Measurements from ENCODE around the gene KCTD10.

KCTD10 gene

GRCh38 chr12:109489016-109489954 is 12.2 kb upstream of the KCTD10 start:
- Histone ChIP-seq H3K27me3 (ENCODE audit: low read depth, low read length) (no peaks in the 10 kb centered on the region), H2AFZ (ENCODE audit: low read depth, low read length) (no peak overlapping the region), H3K4me1 (ENCODE audit: low read length) (no peaks in the 10 kb centered on the region), H3K27ac (ENCODE audit: low read length) (no peak overlapping the region), H3K79me2 (ENCODE audit: low read length) (no peaks in the 10 kb centered on the region), H3K4me2 (ENCODE audit: low read length) (no peak overlapping the region), H3K9me3 (ENCODE audit: insufficient read depth, low read length) (no peaks in the 10 kb centered on the region), H3K36me3 (replicated peaks; ENCODE audit: low read depth, low read length) (peaks cover 49% of the 10 kb centered on the region), H4K20me1 (ENCODE audit: insufficient read depth, low read length) (no peaks in the 10 kb centered on the region), H3K9ac (ENCODE audit: low read length) (no peak overlapping the region), H3K4me3 (ENCODE audit: low read length) (no peak overlapping the region)
- TF ChIP-seq EZH2phosphoT487 (IDR thresholded peaks at IDR 0.05; ENCODE audit: low read depth) (no peak), CTCF (IDR thresholded peaks at IDR 0.05; ENCODE audit: low read depth, low read length) (no peak)

- Histone ChIP-seq H3K27ac (ENCODE audit: low read length) (no peak overlapping the region), H3K9me3 (ENCODE audit: insufficient read depth, low read length) (no peaks in the 10 kb centered on the region), H3K4me2 (ENCODE audit: low read length) (no peak overlapping the region), H3K4me1 (ENCODE audit: low read length) (no peaks in the 10 kb centered on the region), H4K20me1 (ENCODE audit: insufficient read depth, low read length) (no peaks in the 10 kb centered on the region), H2AFZ (ENCODE audit: low read depth, low read length) (no peak overlapping the region), H3K9ac (ENCODE audit: low read length) (no peak overlapping the region), H3K4me3 (ENCODE audit: low read length) (no peak overlapping the region), H3K79me2 (ENCODE audit: low read length) (no peaks in the 10 kb centered on the region), H3K27me3 (ENCODE audit: low read depth, low read length) (no peaks in the 10 kb centered on the region), H3K36me3 (replicated peaks; ENCODE audit: low read depth, low read length) (peaks cover 52% of the 10 kb centered on the region)
- no peak for TF ChIP-seq EZH2phosphoT487 (IDR thresholded peaks at IDR 0.05; ENCODE audit: low read depth)
- no peak for TF ChIP-seq CTCF (IDR thresholded peaks at IDR 0.05; ENCODE audit: low read depth, low read length)
These were observed 11.1 kb upstream of the KCTD10 start for GRCh38 chr12:109488051-109488665.

DNA sequence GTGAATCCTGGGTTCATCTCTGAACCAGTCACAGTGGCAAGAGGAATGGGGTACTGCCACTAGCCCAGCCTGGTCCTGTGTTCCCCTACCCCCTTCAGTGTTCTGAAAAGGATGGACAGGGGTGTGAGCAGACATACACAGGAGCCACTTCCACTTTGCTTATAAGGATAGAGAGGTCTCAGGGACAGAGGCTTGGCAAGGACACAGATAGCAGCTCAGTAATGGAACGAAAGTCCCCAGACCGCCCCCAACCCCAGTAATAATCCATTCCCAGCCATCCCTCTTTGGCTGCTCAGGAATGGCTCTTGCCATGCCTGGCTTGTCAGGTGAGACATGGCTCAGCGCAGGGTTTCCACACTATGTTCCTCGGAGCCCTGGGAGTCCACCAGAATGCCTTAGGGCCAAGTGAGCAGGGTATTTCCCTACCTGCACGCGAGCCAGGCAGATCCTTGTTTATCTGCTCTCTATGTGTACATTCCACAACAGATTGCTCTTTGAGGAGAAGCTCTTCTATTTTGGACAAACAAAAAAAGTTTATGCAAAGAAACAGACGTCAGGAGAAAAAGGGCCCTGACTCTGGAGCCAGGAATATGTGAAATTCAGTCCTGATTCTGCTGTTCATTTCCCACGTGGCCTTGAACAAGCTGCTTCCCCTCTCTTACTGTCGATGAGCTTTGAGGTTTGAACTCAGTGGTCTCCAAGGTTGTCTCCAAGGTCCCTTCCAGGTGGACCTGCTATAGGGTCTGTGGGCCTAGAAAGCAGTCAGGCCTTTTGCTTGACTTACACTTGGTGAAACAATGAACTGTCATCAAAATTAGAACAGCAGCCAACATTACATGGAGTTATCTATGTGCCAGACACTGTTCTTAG is 10.3 kb upstream of the KCTD10 start:
- no peaks in the 10 kb centered on the region for H3K79me2 ChIP-seq (ENCODE audit: low read length)
- no peaks in the 10 kb centered on the region for H3K4me1 ChIP-seq (ENCODE audit: low read length)
- H3K4me2 ChIP-seq (ENCODE audit: low read length) = no peak overlapping the region
- no peaks in the 10 kb centered on the region for H3K9me3 ChIP-seq (ENCODE audit: insufficient read depth, low read length)
- TF ChIP-seq CTCF (IDR thresholded peaks at IDR 0.05; ENCODE audit: low read depth, low read length) (no peak), EZH2phosphoT487 (IDR thresholded peaks at IDR 0.05; ENCODE audit: low read depth) (no peak)
- no peak overlapping the region for H3K27ac ChIP-seq (ENCODE audit: low read length)
- no peaks in the 10 kb centered on the region for H3K27me3 ChIP-seq (ENCODE audit: low read depth, low read length)
- H2AFZ ChIP-seq (ENCODE audit: low read depth, low read length) = no peak overlapping the region
- no peak overlapping the region for H3K9ac ChIP-seq (ENCODE audit: low read length)
- H3K4me3 ChIP-seq (ENCODE audit: low read length) = no peak overlapping the region
- H3K36me3 ChIP-seq (replicated peaks; ENCODE audit: low read depth, low read length) = peaks cover 52% of the 10 kb centered on the region
- H4K20me1 ChIP-seq (ENCODE audit: insufficient read depth, low read length) = no peaks in the 10 kb centered on the region

All from OCI-LY3 (cell line).